ENCODE results near the gene SLC3A2. TPM values are rescaled to one million over a fixed set of nuclear protein-coding genes. Genes with fewer than 3 reads are reported as not detected.

The SLC3A2 gene
- 100 to 1,000 TPM in 2 of 4 donors, 10 to 100 TPM in 2; 69.8 to 206 (median 98.4) TPM for total RNA-seq

DNA sequence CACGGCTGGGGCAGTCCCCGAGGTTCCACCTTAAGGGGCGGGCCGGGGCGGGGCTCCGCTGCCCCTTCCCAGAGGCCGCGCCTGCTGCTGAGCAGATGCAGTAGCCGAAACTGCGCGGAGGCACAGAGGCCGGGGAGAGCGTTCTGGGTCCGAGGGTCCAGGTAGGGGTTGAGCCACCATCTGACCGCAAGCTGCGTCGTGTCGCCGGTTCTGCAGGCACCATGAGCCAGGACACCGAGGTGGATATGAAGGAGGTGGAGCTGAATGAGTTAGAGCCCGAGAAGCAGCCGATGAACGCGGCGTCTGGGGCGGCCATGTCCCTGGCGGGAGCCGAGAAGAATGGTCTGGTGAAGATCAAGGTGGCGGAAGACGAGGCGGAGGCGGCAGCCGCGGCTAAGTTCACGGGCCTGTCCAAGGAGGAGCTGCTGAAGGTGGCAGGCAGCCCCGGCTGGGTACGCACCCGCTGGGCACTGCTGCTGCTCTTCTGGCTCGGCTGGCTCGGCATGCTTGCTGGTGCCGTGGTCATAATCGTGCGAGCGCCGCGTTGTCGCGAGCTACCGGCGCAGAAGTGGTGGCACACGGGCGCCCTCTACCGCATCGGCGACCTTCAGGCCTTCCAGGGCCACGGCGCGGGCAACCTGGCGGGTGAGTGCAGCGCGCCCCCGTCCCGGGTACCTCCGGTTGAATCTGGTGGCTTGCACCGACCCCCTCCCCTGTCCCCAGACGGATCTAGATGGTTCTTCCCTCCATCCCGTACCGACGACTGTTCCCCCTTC lies at the start of gene SLC3A2:
Gene SLC3A2 (plus strand): TSS at position 94 of the 776 bp plus-strand sequence. CDS start 128 bp downstream, at position 222.
- TF ChIP-seq POLR2A (IDR thresholded peaks at IDR 0.05) = peak; percentile 97 to 98
- TF ChIP-seq CTCF (IDR thresholded peaks at IDR 0.05) = peak; percentile 70 to 81 (median 78)
- Histone ChIP-seq H3K27me3 (no peaks in the 10 kb centered on the region), H3K4me1 (peaks cover 20 to 32% of the 10 kb centered on the region in 2 donors), H3K9me3 (no peaks in the 10 kb centered on the region), H3K27ac (peak within 1 kb of the TSS; percentile 99 to 100), H3K36me3 (no peaks in the 10 kb centered on the region), H3K4me3 (peak within 1 kb of the TSS; percentile 89 to 99)
- peak; percentile 90 to 91 for DNase-seq
- intact Hi-C loops (cut with DNase I; ENCODE audit: low total_unique reads) = no loop called here

DNA sequence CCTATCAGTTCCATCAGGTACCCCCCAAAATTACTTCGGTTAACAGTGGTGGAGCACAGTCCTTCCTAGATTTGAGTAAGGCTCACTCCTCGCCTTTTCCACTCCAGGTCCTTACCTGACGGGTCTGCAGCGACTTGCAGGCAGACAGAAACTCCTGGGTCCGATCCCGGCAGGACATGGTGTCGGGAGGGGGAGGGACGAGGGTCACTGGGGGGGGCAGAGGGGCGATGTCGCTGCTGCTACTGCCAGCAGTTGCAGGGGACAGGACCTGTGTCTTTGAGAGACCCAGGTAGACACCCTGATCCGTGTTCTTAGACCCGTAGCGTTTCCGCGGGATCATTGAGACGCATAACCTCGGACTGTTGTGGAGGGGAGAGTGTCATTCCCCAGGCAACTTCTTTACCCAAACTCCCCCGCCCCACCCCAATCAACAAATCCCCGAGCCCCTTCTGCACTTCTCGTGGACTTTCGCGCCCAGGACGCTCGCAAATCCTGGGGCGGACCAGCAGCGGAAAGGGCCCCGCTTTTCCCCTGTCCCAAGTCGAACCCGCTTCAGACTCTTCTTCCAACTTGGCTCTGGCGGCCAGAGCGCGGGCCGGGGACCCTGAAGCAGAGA lies 49.7 kb upstream of the SLC3A2 start:
- H3K36me3 ChIP-seq = no peaks in the 10 kb centered on the region
- DNase-seq = no peak
- intact Hi-C loops (cut with DNase I; ENCODE audit: low total_unique reads) = no loop called here

GRCh38 chr11:62831520-62832335 lies 49.0 kb upstream of the SLC3A2 start, which contains the start of gene STX5:
Gene STX5 (minus strand): TSS chr11:62832051. CDS start chr11:62831243, 808 bp downstream.
- H3K36me3 ChIP-seq = no peaks in the 10 kb centered on the region
- TF ChIP-seq CTCF (IDR thresholded peaks at IDR 0.05) (no peak), POLR2A (IDR thresholded peaks at IDR 0.05) (peak; percentile 78 to 87)
- peak within 1 kb of the TSS; percentile 94 to 98 for H3K27ac ChIP-seq
- H3K4me1 ChIP-seq = peaks cover 0 to 25% of the 10 kb centered on the region in 2 donors
- peak; percentile 100 for DNase-seq
- H3K9me3 ChIP-seq = no peaks in the 10 kb centered on the region
- peak within 1 kb of the TSS; percentile 89 to 96 for H3K4me3 ChIP-seq
- H3K27me3 ChIP-seq = no peaks in the 10 kb centered on the region
- intact Hi-C loops (cut with DNase I; ENCODE audit: low total_unique reads) = no loop called here

More for the DNA sequence above, 49.7 kb upstream of the SLC3A2 start:
- Histone ChIP-seq H3K27me3 (no peaks in the 10 kb centered on the region), H3K4me3 (peak overlapping the region; percentile 89 to 96), H3K4me1 (peaks cover 0 to 25% of the 10 kb centered on the region in 2 donors), H3K9me3 (no peaks in the 10 kb centered on the region), H3K27ac (peak overlapping the region; percentile 94 to 98)
- peak in 1 of 4 experiments; percentile 43 for TF ChIP-seq CTCF (IDR thresholded peaks at IDR 0.05)
- TF ChIP-seq POLR2A (IDR thresholded peaks at IDR 0.05) = no peak

- H3K27me3 ChIP-seq = no peaks in the 10 kb centered on the region
- H3K9me3 ChIP-seq = no peaks in the 10 kb centered on the region
- TF ChIP-seq POLR2A (IDR thresholded peaks at IDR 0.05) (no peak), CTCF (IDR thresholded peaks at IDR 0.05) (no peak)
- peak; percentile 37 to 44 for DNase-seq
- H3K4me1 ChIP-seq = peaks cover 0 to 25% of the 10 kb centered on the region in 2 donors
- intact Hi-C loops (cut with DNase I; ENCODE audit: low total_unique reads) = no loop called here
- no peaks in the 10 kb centered on the region for H3K36me3 ChIP-seq
- peak within 1 kb of the TSS; percentile 89 to 96 for H3K4me3 ChIP-seq
- peak within 1 kb of the TSS; percentile 94 to 98 for H3K27ac ChIP-seq
Observed at GRCh38 chr11:62832336-62833234, 48.1 kb upstream of the SLC3A2 start, which contains the start of gene TEX54. Gene TEX54 (minus strand): TSS chr11:62832841.

Measured in uterus (tissue), 4 donors.